NCI-H2081 (cell line): ENCODE measurements around the gene BEND4.

Experiments
- DNase-seq, 2 experiments: peaks; one replicate each; lab custom pipeline; 2025; lab: John Stamatoyannopoulos, UW

Gene BEND4

DNA sequence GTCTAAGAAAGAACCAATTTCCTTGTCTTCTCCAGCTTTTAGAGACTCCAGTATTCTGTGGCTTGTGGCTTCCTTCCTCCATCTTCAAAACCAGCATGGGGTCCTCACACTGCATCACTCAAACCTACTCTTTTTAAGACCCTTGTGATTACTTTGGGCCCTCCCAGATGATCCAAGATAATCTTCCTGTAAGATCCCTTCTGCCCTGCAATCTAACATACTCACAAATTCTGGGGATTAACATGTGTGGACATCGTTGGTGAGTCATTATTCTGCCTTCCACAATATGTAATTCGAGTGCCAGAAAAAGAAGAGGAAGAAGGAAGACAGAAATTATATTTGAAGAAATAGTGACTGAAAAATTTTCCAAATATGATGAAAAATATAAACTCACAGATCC, 47.9 kb downstream of the BEND4 start:
- DNase-seq, result no peak

DNA sequence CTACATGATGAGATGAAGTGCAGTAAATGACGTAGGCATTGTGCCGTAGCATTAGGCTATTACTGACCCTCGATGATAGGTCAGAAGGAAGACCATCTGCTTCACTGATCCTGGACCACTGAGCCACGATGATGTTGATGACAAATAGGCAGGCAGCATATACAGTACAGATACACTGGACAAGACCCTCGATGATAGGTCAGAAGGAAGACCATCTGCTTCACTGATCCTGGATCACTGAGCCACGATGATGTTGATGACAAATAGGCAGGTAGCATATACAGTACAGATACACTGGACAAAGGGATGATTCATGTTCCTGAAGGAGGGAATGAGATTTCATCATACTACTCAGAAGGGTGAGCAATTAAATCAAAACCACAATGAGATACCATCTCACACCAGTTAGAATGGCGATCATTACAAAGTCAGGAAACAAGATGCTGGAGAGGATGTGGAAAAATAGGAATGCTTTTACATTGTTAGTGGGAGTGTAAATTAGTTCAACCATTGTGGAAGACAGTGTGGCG, 50.9 kb downstream of the BEND4 start:
- no peak for DNase-seq

DNA sequence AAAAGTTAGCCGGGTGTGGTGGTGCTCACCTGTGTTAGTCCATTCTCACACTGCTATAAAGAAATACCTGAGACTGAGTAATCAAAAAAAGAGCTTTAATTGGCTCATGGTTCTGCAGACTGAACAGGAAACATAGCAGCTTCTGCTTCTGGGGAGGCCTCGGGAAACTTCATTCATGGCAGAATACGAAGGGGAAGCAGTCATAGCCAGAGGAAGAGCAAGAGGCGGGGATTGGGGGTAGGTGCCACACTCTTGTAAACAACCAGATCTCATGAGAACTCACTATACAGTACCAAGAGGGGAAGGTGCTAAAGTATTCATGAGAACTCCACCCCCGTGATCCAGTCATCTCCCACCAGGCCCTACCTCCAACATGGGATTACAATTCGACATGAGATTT, 64.1 kb downstream of the BEND4 start:
- DNase-seq, result no peak

DNA sequence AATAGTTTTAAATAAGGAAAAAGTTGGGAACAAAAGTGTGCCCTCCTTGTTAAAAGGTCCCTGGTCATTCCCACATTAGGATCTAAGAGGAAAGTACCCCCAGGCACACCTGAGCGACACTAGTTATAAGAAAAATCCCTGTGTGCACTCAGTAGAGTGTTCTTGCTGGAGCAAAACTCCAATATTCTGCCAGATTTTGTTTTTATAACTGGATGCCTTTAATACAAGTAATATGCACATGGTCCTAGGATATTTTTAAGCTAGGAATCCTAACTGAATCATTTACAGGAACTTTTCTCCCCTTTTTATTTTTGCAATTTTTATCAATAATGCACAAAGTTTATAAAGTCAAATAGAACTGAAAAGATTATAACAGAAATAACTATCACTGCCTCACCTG, 68.6 kb downstream of the BEND4 start:
- no peak for DNase-seq

DNA sequence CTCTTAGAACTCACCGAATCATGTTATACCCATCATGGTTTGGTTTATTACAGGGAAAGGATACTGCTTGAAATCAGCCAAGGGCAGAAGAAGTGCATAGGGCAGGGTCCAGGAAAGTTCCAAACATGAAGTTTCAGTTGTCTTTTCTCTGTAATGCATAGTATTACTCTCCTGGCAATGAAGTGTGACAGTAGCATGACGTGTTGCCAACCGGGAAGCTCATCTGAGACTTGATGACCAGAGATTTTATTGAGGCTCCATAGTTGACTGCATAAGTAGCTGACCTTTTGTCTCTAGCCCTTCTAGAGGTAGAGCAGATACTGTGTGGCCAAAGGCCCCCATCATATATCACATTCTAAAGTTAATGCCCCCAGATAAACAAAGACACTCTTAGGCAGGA, 72.1 kb downstream of the BEND4 start:
- DNase-seq, result no peak

DNA sequence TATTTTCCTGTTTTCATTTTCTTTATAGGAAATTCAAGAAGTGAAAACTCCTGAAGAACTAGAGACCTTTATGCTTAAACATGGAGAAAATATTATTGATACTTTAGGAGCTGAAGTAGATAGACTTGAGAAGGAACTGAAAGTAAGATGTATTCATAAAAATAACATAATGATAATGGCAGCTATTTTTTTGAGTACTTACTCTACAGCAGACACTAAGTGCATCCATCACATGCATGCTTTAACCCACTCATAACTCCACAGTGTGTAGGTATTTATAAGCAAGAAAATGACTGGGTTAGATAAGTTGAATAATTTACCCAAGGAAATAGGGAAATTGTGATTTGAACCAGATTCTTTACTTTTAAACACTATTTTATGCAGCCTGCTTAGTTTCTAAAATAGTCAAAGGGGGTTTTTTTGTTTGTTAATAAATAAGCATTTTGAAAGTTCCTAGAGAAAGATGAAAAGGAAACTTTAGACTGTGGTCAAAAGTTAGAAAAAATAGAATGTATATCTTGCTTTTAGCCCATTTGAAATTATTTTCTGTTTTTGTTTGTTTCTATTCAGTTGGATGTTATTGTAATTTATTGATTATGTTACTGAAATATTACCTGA, 74.2 kb downstream of the BEND4 start:
- DNase-seq, result no peak

DNA sequence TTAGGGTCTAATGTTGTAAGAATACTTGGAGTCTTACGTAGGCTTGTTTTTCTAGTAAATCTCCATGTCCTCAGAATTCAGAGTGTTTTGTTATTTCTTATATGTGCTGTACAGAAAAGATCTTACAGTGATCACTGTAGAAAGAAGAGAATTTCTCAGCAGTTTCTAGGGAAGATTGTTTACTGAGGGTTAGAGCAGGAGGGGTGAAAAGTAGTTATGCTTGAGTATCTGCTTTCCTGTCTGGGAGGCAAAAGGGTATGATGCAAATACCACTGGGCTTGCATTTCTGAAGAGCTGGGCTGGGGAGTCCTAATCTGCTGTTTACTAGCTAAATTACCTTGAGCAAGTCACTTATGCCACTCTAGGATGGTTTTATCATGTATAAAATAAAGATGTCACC, 78.2 kb downstream of the BEND4 start:
- DNase-seq, result no peak

DNA sequence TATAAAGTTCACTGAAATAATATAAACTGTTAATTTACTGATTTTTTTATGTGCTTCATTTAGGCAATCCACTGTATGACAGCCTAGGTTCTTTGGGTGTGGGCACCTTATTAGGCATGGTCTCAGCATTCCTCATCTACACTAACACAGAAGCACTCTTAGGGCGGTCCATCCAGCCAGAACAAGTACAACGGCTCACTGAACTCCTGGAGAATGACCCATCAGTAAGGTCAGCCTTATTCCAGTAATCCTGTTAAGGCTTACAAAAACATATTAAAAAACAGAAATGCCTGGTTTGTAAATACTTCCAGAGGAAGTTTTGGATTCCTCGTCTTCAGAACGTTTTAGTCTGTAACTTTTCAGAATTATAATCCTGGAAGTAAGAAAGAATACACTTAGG, 82.0 kb downstream of the BEND4 start:
- DNase-seq, result no peak

DNA sequence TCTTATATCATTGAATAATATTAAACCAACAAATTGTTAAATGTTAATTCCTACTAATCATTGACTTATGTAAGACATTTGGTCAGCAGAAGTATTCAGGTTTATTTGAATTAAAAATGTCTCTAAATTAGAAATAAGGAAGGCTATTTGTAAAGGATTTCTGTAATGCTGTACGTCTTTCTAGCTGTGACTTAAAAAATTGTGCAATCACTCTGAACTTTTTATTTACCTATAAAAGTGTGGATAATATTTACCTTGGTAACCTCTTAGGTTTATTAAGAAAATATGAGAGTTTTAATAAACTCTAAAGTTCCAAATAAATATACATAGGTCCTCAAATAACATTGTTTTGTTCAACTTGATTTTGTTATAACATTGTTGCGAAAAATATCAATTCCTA, 85.2 kb downstream of the BEND4 start:
- no peak for DNase-seq

DNA sequence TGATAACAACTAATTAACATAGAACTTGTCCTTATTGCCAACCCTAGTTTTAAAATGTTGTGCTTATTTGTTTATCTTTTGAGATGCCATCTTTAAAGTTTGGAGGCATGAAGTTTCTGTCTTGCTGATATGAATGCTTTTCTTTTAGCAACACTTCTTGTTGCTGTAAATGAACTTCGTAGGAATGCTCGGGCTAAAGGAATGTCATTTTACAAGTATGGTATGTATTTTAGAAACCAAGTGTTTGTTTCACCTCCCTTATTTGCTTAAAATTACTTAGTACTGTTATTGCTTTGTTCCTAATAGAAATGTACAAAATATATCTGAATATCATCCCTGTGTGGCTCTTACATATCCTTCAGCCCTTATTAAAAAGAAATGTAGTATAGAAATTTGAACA, 86.1 kb downstream of the BEND4 start:
- no peak for DNase-seq
